CD4-positive, alpha-beta T cell treated with Interleukin-17A for 1 hour (primary cell): ENCODE measurements around the gene OBP2A.
"Not testable (repeated sequence)": the region's sequence is repeated elsewhere in the genome, so short reads cannot be mapped to it uniquely, and the experiment has no call there.

Experiments used
- DNase-seq: peaks from one replicate; pipeline ENCODE4 v3.0.0-alpha.2; 2020

The OBP2A gene

GRCh38 chr9:135545646-135546176, at the start of gene OBP2A:
TSS of gene OBP2A (plus strand) at chr9:135546126. CDS start at chr9:135546181, 55 bp downstream.
- DNase-seq: not testable (repeated sequence)

GRCh38 chr9:135498381-135499126, 47.4 kb upstream of the OBP2A start:
- no peak for DNase-seq

- DNase-seq: peak; percentile 90
These were observed 46.4 kb upstream of the OBP2A start for GRCh38 chr9:135499326-135500070.

- no peak for DNase-seq
These were observed 45.8 kb upstream of the OBP2A start for GRCh38 chr9:135500071-135500524.

- peak; percentile 88 for DNase-seq
These were observed 45.2 kb upstream of the OBP2A start, which contains the start of gene MRPS2 for GRCh38 chr9:135500525-135501260. TSS of gene MRPS2 (plus strand) at chr9:135500682. CDS start at chr9:135500711, 29 bp downstream.

GRCh38 chr9:135501261-135502167, 44.4 kb upstream of the OBP2A start:
- no peak for DNase-seq

GRCh38 chr9:135502168-135502872, 43.6 kb upstream of the OBP2A start:
- no peak for DNase-seq

- DNase-seq: no peak
These were observed 43.0 kb upstream of the OBP2A start for GRCh38 chr9:135502873-135503321.

- no peak for DNase-seq
These were observed 42.3 kb upstream of the OBP2A start for GRCh38 chr9:135503371-135504261.

GRCh38 chr9:135504262-135505243, 41.4 kb upstream of the OBP2A start:
- DNase-seq: peak; percentile 60

- DNase-seq: no peak
These were observed 40.3 kb upstream of the OBP2A start for GRCh38 chr9:135505406-135506187.

- DNase-seq: no peak
These were observed 39.4 kb upstream of the OBP2A start for GRCh38 chr9:135506327-135507103.

- DNase-seq: no peak
These were observed 38.6 kb upstream of the OBP2A start for GRCh38 chr9:135507104-135508035.

- DNase-seq: no peak
These were observed 37.6 kb upstream of the OBP2A start for GRCh38 chr9:135508211-135508820.

- no peak for DNase-seq
These were observed 36.5 kb upstream of the OBP2A start for GRCh38 chr9:135509458-135509857.

- no peak for DNase-seq
These were observed 33.7 kb upstream of the OBP2A start for GRCh38 chr9:135512241-135512603.
